Kidney (tissue), 14 donors: Measurements from ENCODE around the gene RPS4Y2. TPM values are rescaled to one million over a fixed set of nuclear protein-coding genes. Genes with fewer than 3 reads are reported as not detected.

Source experiments
- DNase-seq, 5 donors: peaks; one replicate each; pipeline ENCODE4 v3.0.0-alpha.2; 2013 to 2020
- FAIRE-seq: peaks from 2 replicates; lab custom pipeline; 2012; peaks lifted over from hg19 to GRCh38; lab: Jason Lieb, UNC
- H3K27ac ChIP-seq, 2 donors: one replicate each; pipeline ENCODE4 v1.7.0; 2013; ENCODE audit warnings: low read depth in 2 of 2, low read length in 2 of 2, inconsistent platforms in 1 of 2
- H3K27me3 ChIP-seq: one replicate; pipeline ENCODE4 v1.7.1; 2013; ENCODE audit warnings: low read length, inconsistent platforms; ENCODE audit not compliant: control insufficient read depth, insufficient read depth
- H3K36me3 ChIP-seq, 3 donors: one replicate each; pipeline versions ENCODE4 v1.7.0 to v1.7.1; 2013; ENCODE audit warnings: low read length in 3 of 3, control low read depth in 1 of 3, inconsistent platforms in 1 of 3; ENCODE audit not compliant: insufficient read depth in 3 of 3, control insufficient read depth in 2 of 3
- H3K4me1 ChIP-seq, 3 donors: one replicate each; pipeline versions ENCODE4 v1.7.0 to v1.7.1; 2013; ENCODE audit warnings: low read length in 3 of 3, inconsistent platforms in 1 of 3, low read depth in 1 of 3; ENCODE audit not compliant: control insufficient read depth in 2 of 3, insufficient read depth in 2 of 3
- H3K4me3 ChIP-seq, 3 donors: one replicate each; pipeline versions ENCODE4 v1.7.0 to v1.8.1; 2013; ENCODE audit warnings: low read length in 3 of 3, control low read depth in 1 of 3, inconsistent platforms in 1 of 3
- H3K9ac ChIP-seq, 3 donors: one replicate each; pipeline versions ENCODE4 v1.7.0 to v1.7.1; 2013; ENCODE audit warnings: low read length in 3 of 3, control low read depth in 1 of 3, inconsistent platforms in 1 of 3
- H3K9me3 ChIP-seq, 3 donors: one replicate each; pipeline versions ENCODE4 v1.7.0 to v1.7.1; 2013; ENCODE audit warnings: low read length in 3 of 3, control low read depth in 1 of 3, inconsistent platforms in 1 of 3; ENCODE audit not compliant: control insufficient read depth in 2 of 3, insufficient read depth in 1 of 3
- intact Hi-C: fragments of 100-400 bp; cut with DNase I; formaldehyde crosslinking; loops from one replicate; pipeline ENCODE4 v1.11.1; 2022
- polyA plus RNA-seq: library from polyadenylated mRNA; stranded (reverse); fragments of 350-450 nt; fragmentation: Illumina TruSeq; extraction: RNeasy Lipid Tissue Mini Kit (QIAGEN cat#74804); gene quantifications from one replicate; pipeline ENCODE4 v1.2.3, GENCODE V29; 2014; ENCODE audit warnings: low read depth, low replicate concordance; ENCODE audit not compliant: insufficient read depth
- total RNA-seq: library from RNA; stranded (reverse); fragmentation: NEBNext Ultra II Directional; extraction: Animal tissue kit (Norgen Biotek cat#: 25700); gene quantifications from one replicate; pipeline ENCODE4 v1.2.1, GENCODE V29; 2021
- TF ChIP-seq, protein P1 (sequence below): IDR thresholded peaks from 3 replicates; pipeline ENCODE4 v1.5.1; 2012; ENCODE audit warnings: mild to moderate bottlenecking, moderate library complexity, borderline replicate concordance; ENCODE audit not compliant: insufficient read depth; ENCODE audit errors: extremely low read depth
- donor health status: control.
- donor health status: control.
- donor health status: control.
- donor health status: control.
- donor health status: control.
- donor health status: DM: yes; HTN: yes; CAD: no.
- donor health status: Normal renal cell carcinoma (clear cell type).

RPS4Y2 gene
- total and polyA plus RNA-seq, 2 donors from 2014 or later = not detected

DNA sequence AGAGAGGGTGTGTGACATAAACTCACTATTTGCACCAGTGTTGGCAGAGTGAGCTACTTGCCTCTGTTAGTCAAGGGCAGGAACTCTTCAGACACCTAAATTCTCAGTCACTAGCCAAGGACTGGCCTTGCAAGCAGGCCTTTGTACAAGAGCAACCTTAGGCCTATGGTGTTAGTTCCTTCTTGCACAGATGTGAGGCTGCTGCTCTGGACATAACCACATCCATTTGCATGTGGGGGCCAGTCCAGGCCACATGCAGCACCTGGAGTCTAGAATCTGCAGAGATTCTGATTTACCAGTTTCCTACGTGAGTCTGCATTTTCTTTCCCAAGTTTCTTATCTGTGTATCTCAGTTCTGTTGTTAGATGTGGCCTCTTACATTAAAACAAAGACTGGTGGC, 20.7 kb upstream of the RPS4Y2 start:
- Histone ChIP-seq H3K4me3 (no peak overlapping the region), H3K4me1 (no peaks in the 10 kb centered on the region), H3K27ac (no peak overlapping the region), H3K36me3 (no peaks in the 10 kb centered on the region), H3K9me3 (no peaks in the 10 kb centered on the region), H3K27me3 (no peaks in the 10 kb centered on the region), H3K9ac (no peak overlapping the region)
- TF ChIP-seq, protein P1, sequence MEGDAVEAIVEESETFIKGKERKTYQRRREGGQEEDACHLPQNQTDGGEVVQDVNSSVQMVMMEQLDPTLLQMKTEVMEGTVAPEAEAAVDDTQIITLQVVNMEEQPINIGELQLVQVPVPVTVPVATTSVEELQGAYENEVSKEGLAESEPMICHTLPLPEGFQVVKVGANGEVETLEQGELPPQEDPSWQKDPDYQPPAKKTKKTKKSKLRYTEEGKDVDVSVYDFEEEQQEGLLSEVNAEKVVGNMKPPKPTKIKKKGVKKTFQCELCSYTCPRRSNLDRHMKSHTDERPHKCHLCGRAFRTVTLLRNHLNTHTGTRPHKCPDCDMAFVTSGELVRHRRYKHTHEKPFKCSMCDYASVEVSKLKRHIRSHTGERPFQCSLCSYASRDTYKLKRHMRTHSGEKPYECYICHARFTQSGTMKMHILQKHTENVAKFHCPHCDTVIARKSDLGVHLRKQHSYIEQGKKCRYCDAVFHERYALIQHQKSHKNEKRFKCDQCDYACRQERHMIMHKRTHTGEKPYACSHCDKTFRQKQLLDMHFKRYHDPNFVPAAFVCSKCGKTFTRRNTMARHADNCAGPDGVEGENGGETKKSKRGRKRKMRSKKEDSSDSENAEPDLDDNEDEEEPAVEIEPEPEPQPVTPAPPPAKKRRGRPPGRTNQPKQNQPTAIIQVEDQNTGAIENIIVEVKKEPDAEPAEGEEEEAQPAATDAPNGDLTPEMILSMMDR = no peak
- intact Hi-C loops = no loop called here
- FAIRE-seq (no peak), DNase-seq (no peak)

DNA sequence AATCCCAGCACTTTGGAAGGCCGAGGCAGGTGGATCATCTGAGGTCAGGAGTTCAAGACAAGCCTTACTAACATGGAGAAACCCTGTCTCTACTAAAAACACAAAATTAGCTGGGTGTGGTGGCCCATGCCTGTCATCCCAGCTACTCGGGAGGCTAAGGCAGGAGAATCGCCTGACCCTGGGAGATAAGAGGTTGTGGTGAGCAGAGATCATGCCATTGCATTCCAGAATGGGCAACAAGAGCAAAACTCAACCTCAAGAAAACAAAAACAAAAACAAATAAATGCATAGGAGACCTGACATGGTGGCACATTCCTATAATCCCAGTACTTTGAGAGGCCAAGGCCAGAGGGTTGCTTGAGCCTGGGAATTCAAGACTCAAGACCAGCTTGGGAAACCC, 16.1 kb upstream of the RPS4Y2 start:
- intact Hi-C loops = no loop called here
- DNase-seq = no peak
- H3K4me1 ChIP-seq = no peaks in the 10 kb centered on the region
- H3K9me3 ChIP-seq = no peaks in the 10 kb centered on the region
- no peak overlapping the region for H3K4me3 ChIP-seq
- no peaks in the 10 kb centered on the region for H3K27me3 ChIP-seq
- no peaks in the 10 kb centered on the region for H3K36me3 ChIP-seq
- H3K27ac ChIP-seq = no peak overlapping the region
- no peak for FAIRE-seq
- TF ChIP-seq, protein P1 = no peak
- no peak overlapping the region for H3K9ac ChIP-seq

DNA sequence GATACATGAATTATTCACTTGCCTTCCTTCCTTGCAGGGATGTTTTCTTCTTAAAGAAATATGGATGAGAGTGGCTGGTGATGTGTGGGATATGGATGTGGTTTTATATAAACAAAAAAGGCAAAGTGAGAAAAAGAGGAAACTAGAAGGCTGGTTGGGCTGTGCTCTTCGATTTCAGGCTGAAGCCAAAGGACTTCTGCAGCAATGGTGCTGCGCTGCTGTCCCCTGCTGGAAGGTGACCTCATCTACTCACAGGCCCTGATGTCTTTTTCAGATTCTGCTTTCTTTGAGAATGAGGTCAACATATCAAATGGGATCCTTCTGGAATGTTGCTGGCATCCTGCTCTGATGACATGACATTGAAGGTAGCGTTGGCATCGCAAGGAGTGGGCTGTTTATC, 15.3 kb upstream of the RPS4Y2 start:
- H3K9me3 ChIP-seq = no peaks in the 10 kb centered on the region
- intact Hi-C loops = no loop called here
- no peak overlapping the region for H3K9ac ChIP-seq
- H3K4me3 ChIP-seq = no peak overlapping the region
- no peak overlapping the region for H3K27ac ChIP-seq
- H3K36me3 ChIP-seq = no peaks in the 10 kb centered on the region
- no peak for DNase-seq
- no peaks in the 10 kb centered on the region for H3K27me3 ChIP-seq
- FAIRE-seq = no peak
- no peaks in the 10 kb centered on the region for H3K4me1 ChIP-seq
- TF ChIP-seq, protein P1 = peak; percentile 27

DNA sequence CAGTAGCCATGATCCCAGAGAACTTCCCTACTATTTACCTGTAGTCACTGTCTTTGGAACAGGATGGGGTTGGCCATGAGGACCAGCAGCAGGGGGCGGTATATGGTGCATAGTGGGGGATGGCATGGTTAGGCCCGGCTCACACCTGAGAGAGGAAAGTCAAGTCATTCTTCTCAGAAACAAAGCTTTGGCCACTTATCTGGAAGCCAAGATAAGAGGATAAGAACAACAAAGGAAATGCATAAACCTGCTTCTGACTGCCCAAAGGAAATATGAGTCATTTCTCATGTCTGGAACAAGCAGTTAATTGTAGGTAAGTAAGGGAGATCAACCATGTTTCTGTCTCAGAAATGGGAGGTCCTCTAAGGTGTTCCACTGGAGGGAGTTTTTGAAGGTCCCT, 10.8 kb upstream of the RPS4Y2 start:
- TF ChIP-seq, protein P1 = no peak
- FAIRE-seq = no peak
- intact Hi-C loops = no loop called here
- H3K36me3 ChIP-seq = no peaks in the 10 kb centered on the region
- no peaks in the 10 kb centered on the region for H3K27me3 ChIP-seq
- no peak overlapping the region for H3K27ac ChIP-seq
- no peak overlapping the region for H3K4me3 ChIP-seq
- H3K9ac ChIP-seq = no peak overlapping the region
- no peak for DNase-seq
- no peaks in the 10 kb centered on the region for H3K9me3 ChIP-seq
- H3K4me1 ChIP-seq = no peaks in the 10 kb centered on the region
